IMR-90 (cell line): ENCODE measurements around the gene ZNF358. TPM values are rescaled to one million over a fixed set of nuclear protein-coding genes. Genes with fewer than 3 reads are reported as not detected.
A peak's percentile ranks its signal among the peaks of the same experiment; 100 is the strongest.

Experiments used
- ATAC-seq: fragments of 200-7000 bp; cut with Tn5 transposase; 2 replicates; pipeline ENCODE4 v1.9.1; 2020; ENCODE audit warnings: low read depth, mild to moderate bottlenecking, moderate library complexity
- BruUV-seq: library from RNA; stranded (reverse); fragments of 400-500 nt; replicated peaks from 2 replicates; lab custom pipeline; 2021; lab: Mats Ljungman, UMichigan
- CTCF ChIA-PET: fragments of 300-600 bp; formaldehyde crosslinking; extraction: SDS; loops from one replicate; lab custom pipeline; 2021; ENCODE audit warnings: antibody characterized with exemption; lab: Yijun Ruan, JAX
- POLR2A ChIA-PET: fragments of 300-600 bp; sonication (Branson Sonifier 250); formaldehyde crosslinking; loops from one replicate; lab custom pipeline; 2022; ENCODE audit warnings: antibody characterized with exemption; ENCODE audit not compliant: unreplicated experiment; lab: Charles Lee
- DNase-seq: peaks from one replicate; pipeline ENCODE4 v3.0.0; 2013
- H2AFZ ChIP-seq: replicated peaks from 2 replicates; pipeline ENCODE3; 2013; ENCODE audit warnings: low read length, mild to moderate bottlenecking; ENCODE audit not compliant: poor library complexity
- H2AK5ac ChIP-seq: 2 replicates; pipeline ENCODE4 v1.6.1; 2013; ENCODE audit warnings: low read depth, low read length, inconsistent platforms
- H2AK9ac ChIP-seq: replicated peaks from 2 replicates; pipeline ENCODE3; 2013; ENCODE audit warnings: mild to moderate bottlenecking, low read depth, low read length, moderate library complexity; ENCODE audit not compliant: poor library complexity
- H2BK120ac ChIP-seq: 2 replicates; pipeline ENCODE4 v1.6.1; 2013; ENCODE audit warnings: low read depth, low read length, inconsistent platforms
- H2BK15ac ChIP-seq: 3 replicates; pipeline ENCODE4 v1.6.1; 2013; ENCODE audit warnings: low read depth, low read length, inconsistent platforms
- H2BK20ac ChIP-seq: 2 replicates; pipeline ENCODE4 v1.6.1; 2013; ENCODE audit warnings: low read depth, mild to moderate bottlenecking, inconsistent platforms, low read length, moderate library complexity
- H2BK5ac ChIP-seq: 2 replicates; pipeline ENCODE4 v1.6.1; 2013; ENCODE audit warnings: mild to moderate bottlenecking, low read depth, low read length, inconsistent platforms; ENCODE audit not compliant: poor library complexity, severe bottlenecking
- H3K14ac ChIP-seq: replicated peaks from 2 replicates; pipeline ENCODE4 v1.6.1; 2013; ENCODE audit warnings: low read depth, low read length, inconsistent platforms
- H3K18ac ChIP-seq: 2 replicates; pipeline ENCODE4 v1.6.1; 2013; ENCODE audit warnings: low read depth, low read length, control low read depth
- H3K23ac ChIP-seq: 2 replicates; pipeline ENCODE4 v1.6.1; 2013; ENCODE audit warnings: low read depth, low read length, inconsistent platforms
- H3K27ac ChIP-seq: 2 replicates; pipeline ENCODE4 v1.5.1; 2013; ENCODE audit warnings: mild to moderate bottlenecking, control low read depth, low read length; ENCODE audit not compliant: insufficient read depth
- H3K27me3 ChIP-seq: 2 replicates; pipeline ENCODE4 v1.6.1; 2013; ENCODE audit warnings: low read length; ENCODE audit not compliant: control insufficient read depth, insufficient read depth
- H3K36me3 ChIP-seq: 2 replicates; pipeline ENCODE4 v1.6.1; 2013; ENCODE audit warnings: low read length, mixed read lengths; ENCODE audit not compliant: control insufficient read depth, insufficient read depth
- H3K4ac ChIP-seq: 2 replicates; pipeline ENCODE4 v1.6.1; 2013; ENCODE audit warnings: low read depth, low read length, inconsistent platforms
- H3K4me1 ChIP-seq: 2 replicates; pipeline ENCODE4 v1.6.1; 2013; ENCODE audit warnings: low read length, mixed read lengths; ENCODE audit not compliant: control insufficient read depth, insufficient read depth
- H3K4me2 ChIP-seq: 2 replicates; pipeline ENCODE4 v1.6.1; 2013; ENCODE audit warnings: low read depth, mild to moderate bottlenecking, control low read depth, low read length, moderate library complexity
- H3K4me3 ChIP-seq: 2 replicates; pipeline ENCODE4 v1.5.1; 2013; ENCODE audit warnings: low read depth, mild to moderate bottlenecking, control low read depth, low read length, moderate library complexity; ENCODE audit not compliant: insufficient read depth
- H3K56ac ChIP-seq: 2 replicates; pipeline ENCODE4 v1.6.1; 2013; ENCODE audit warnings: low read length, inconsistent platforms; ENCODE audit not compliant: insufficient read depth; ENCODE audit errors: extremely low read depth
- H3K79me1 ChIP-seq, 2 experiments: 2 replicates each; pipeline ENCODE4 v1.6.1; 2013; ENCODE audit warnings: low read length in 2 of 2, inconsistent platforms in 1 of 2, low read depth in 1 of 2
- H3K9ac ChIP-seq: 2 replicates; pipeline ENCODE4 v1.6.1; 2013; ENCODE audit warnings: low read depth, low read length, control low read depth
- H3K9me1 ChIP-seq: 2 replicates; pipeline ENCODE4 v1.6.1; 2013; ENCODE audit warnings: low read length, inconsistent platforms; ENCODE audit not compliant: insufficient read depth
- H3K9me3 ChIP-seq: 2 replicates; pipeline ENCODE4 v1.6.1; 2013; ENCODE audit warnings: low read length; ENCODE audit not compliant: control insufficient read depth, insufficient read depth
- H4K20me1 ChIP-seq: 2 replicates; pipeline ENCODE4 v1.6.1; 2013; ENCODE audit warnings: low read length, inconsistent platforms; ENCODE audit not compliant: insufficient read depth
- H4K5ac ChIP-seq: 2 replicates; pipeline ENCODE4 v1.6.1; 2013; ENCODE audit warnings: mild to moderate bottlenecking, low read depth, low read length, control low read depth
- H4K8ac ChIP-seq, 2 experiments: 2 replicates each; pipeline ENCODE4 v1.6.1; 2013; ENCODE audit warnings: low read depth in 2 of 2, low read length in 2 of 2, control low read depth in 1 of 2, inconsistent platforms in 1 of 2
- H4K91ac ChIP-seq: 2 replicates; pipeline ENCODE4 v1.6.1; 2013; ENCODE audit warnings: low read depth, low read length, inconsistent platforms; ENCODE audit not compliant: insufficient read depth
- BHLHE40 ChIP-seq: fragments of 150-350 bp; IDR thresholded peaks from 2 replicates; pipeline ENCODE4 v1.6.1; 2016; ENCODE audit warnings: mild to moderate bottlenecking, low read depth, low read length
- CEBPB ChIP-seq: IDR thresholded peaks from 2 replicates; pipeline ENCODE4 v1.6.1; 2012; ENCODE audit warnings: low read depth, low read length, improper control_type of control experiment
- CHD1 ChIP-seq: IDR thresholded peaks from 2 replicates; pipeline ENCODE4 v1.6.1; 2012; ENCODE audit warnings: low read depth, low read length, improper control_type of control experiment
- FOS ChIP-seq: fragments of 150-350 bp; IDR thresholded peaks from 2 replicates; pipeline ENCODE4 v1.6.1; 2016; ENCODE audit warnings: low read depth, low read length
- MAFK ChIP-seq: IDR thresholded peaks from 2 replicates; pipeline ENCODE4 v1.6.1; 2012; ENCODE audit warnings: low read depth, low read length, improper control_type of control experiment
- MAZ ChIP-seq: IDR thresholded peaks from 2 replicates; pipeline ENCODE4 v1.6.1; 2012; ENCODE audit warnings: low read depth, mild to moderate bottlenecking, low read length, improper control_type of control experiment, moderate library complexity, borderline replicate concordance
- MXI1 ChIP-seq: IDR thresholded peaks from 2 replicates; pipeline ENCODE4 v1.6.1; 2012; ENCODE audit warnings: low read depth, mild to moderate bottlenecking, low read length, moderate library complexity, borderline replicate concordance
- NFE2L2 ChIP-seq: fragments of 150-350 bp; IDR thresholded peaks from 2 replicates; pipeline ENCODE4 v1.6.1; 2016; ENCODE audit warnings: low read depth, mild to moderate bottlenecking, low read length
- POLR2A ChIP-seq: IDR thresholded peaks from 2 replicates; pipeline ENCODE4 v1.6.1; 2012; ENCODE audit warnings: mild to moderate bottlenecking, low read depth, low read length
- RAD21 ChIP-seq: IDR thresholded peaks from 2 replicates; pipeline ENCODE4 v1.6.1; 2012; ENCODE audit warnings: low read length, improper control_type of control experiment
- RCOR1 ChIP-seq: IDR thresholded peaks from 2 replicates; pipeline ENCODE4 v1.6.1; 2012; ENCODE audit warnings: mild to moderate bottlenecking, low read length, improper control_type of control experiment; ENCODE audit not compliant: insufficient replicate concordance
- RFX5 ChIP-seq: IDR thresholded peaks from 2 replicates; pipeline ENCODE4 v1.8.0; 2012; ENCODE audit warnings: low read depth, mild to moderate bottlenecking, low read length, moderate library complexity
- SMC3 ChIP-seq: fragments of 150-350 bp; IDR thresholded peaks from 2 replicates; pipeline ENCODE4 v1.6.1; 2016; ENCODE audit warnings: low read depth, mild to moderate bottlenecking, antibody characterized with exemption, low read length, moderate library complexity
- WGBS, 2 experiments: methylation state at CpG; one replicate each; pipeline versions ENCODE4 v1.1.5 to v1.1.7; 2013; ENCODE audit warnings: missing lambda C conversion rate in 2 of 2; ENCODE audit not compliant: insufficient read length in 1 of 2; ENCODE audit errors: extremely low coverage in 2 of 2; 5-methylcytosine and 5-hydroxymethylcytosine counted together
- dilution Hi-C: fragments of 300-500 bp; cut with HindIII; formaldehyde crosslinking; loops from one replicate; pipeline ENCODE4 v1.14.3; 2018; ENCODE audit warnings: low sequenced_read_pairs; ENCODE audit not compliant: unreplicated experiment
- in situ Hi-C: fragments of 300-500 bp; cut with MboI; formaldehyde crosslinking; loops from 3 replicates; pipeline ENCODE4 v1.14.3; 2019; ENCODE audit warnings: low sequenced_read_pairs, inconsistent platforms, mixed read lengths
- intact Hi-C: fragments of 100-400 bp; cut with micrococcal nuclease; formaldehyde crosslinking; loops from 2 replicates; pipeline ENCODE4 v1.10.0; 2022
- polyA plus RNA-seq, 3 experiments: library from polyadenylated mRNA; depleted of rRNA; stranded (reverse); fragments of >200 nt; gene quantifications; 2 replicates each; pipeline ENCODE4 v1.2.3, GENCODE V29; 2012; ENCODE audit warnings: low replicate concordance in 1 of 3
- total RNA-seq: library from RNA; depleted of rRNA; stranded (reverse); fragments of >200 nt; gene quantifications from 2 replicates; pipeline ENCODE4 v1.2.3, GENCODE V29; 2012
- TF ChIP-seq, protein P1 (sequence below): conservative IDR thresholded peaks from 2 replicates; pipeline ENCODE4 v1.5.1; 2012; ENCODE audit warnings: mild to moderate bottlenecking, low read depth, low read length, improper control_type of control experiment
- TF ChIP-seq, protein P2 (sequence below): fragments of 150-350 bp; IDR thresholded peaks from 2 replicates; pipeline ENCODE4 v1.6.1; 2016; ENCODE audit warnings: low read depth, mild to moderate bottlenecking, low read length, moderate library complexity, borderline replicate concordance
- TF ChIP-seq, protein P3 (sequence below): fragments of 150-350 bp; IDR thresholded peaks from 2 replicates; pipeline ENCODE4 v1.6.1; 2017; ENCODE audit warnings: mild to moderate bottlenecking, antibody characterized with exemption, low read length, low read depth

Gene ZNF358
- total and polyA plus RNA-seq, 2 of the 4 experiments (the other 2 are of a cell fraction) = 5.4 to 30.7 TPM

DNA sequence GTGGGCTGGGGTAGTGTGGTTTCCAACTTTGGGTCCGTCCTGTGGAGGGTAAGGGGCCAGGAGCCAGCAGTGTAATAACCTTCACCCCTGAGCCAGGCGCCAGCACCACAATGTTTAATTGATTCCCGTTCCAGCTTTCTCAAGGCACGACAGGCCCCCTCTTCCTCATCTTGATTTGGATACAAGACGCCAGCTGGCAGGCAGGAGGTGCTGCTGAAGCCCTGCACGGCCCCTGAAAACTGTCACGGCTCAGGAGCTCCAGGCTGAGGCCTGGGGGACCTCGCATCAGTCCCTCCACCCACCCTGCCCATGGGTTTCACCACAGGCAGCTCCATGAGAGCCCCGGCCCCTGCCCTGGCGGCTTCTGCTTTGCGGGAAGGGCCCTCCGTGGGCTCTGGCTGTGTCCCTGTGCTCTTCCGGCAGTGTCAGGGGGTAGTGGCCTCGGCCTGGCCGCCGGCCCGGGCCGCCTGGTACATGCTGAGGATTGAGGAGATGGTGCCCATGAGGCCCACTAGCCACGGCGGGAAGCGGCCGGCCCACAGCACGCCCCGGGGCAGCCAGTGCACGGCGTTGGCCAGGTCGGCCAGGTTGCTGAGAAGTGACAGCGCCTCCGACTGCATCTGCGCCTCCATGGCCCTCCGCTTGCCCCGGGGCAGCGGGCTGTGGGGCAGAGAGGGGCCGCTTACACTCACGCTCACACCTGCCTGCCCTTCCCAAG lies 39.0 kb upstream of the ZNF358 start:
- H2BK15ac ChIP-seq = no peak overlapping the region
- H3K27ac ChIP-seq = no peak overlapping the region
- no peaks in the 10 kb centered on the region; the same call in 1 of the 2 replicates for H3K9me3 ChIP-seq
- dilution Hi-C loops = no loop called here
- H2AFZ ChIP-seq = no peak overlapping the region
- H3K9ac ChIP-seq = no peak overlapping the region
- no peak overlapping the region for H3K23ac ChIP-seq
- no peaks in the 10 kb centered on the region for H3K79me1 ChIP-seq
- H2BK20ac ChIP-seq = no peak overlapping the region
- peaks cover 2% of the 10 kb centered on the region; the same call in 1 of the 2 replicates for H3K4me1 ChIP-seq
- H2AK5ac ChIP-seq = no peak overlapping the region
- H3K4me3 ChIP-seq = no peak overlapping the region
- peak overlapping the region; percentile 7 for H2AK9ac ChIP-seq
- H4K91ac ChIP-seq = no peak overlapping the region
- H3K18ac ChIP-seq = no peak overlapping the region
- DNase-seq = no peak
- H4K20me1 ChIP-seq = no peaks in the 10 kb centered on the region
- peaks cover 8% of the 10 kb centered on the region; the same call in 1 of the 2 replicates for H3K36me3 ChIP-seq
- H4K5ac ChIP-seq = no peak overlapping the region
- ChIA-PET POLR2A (no interaction called here), CTCF (no interaction called here)
- in situ Hi-C loops = no loop called here
- no peaks in the 10 kb centered on the region for H3K9me1 ChIP-seq
- TF ChIP-seq BHLHE40 = no peak
- TF ChIP-seq, protein P1, sequence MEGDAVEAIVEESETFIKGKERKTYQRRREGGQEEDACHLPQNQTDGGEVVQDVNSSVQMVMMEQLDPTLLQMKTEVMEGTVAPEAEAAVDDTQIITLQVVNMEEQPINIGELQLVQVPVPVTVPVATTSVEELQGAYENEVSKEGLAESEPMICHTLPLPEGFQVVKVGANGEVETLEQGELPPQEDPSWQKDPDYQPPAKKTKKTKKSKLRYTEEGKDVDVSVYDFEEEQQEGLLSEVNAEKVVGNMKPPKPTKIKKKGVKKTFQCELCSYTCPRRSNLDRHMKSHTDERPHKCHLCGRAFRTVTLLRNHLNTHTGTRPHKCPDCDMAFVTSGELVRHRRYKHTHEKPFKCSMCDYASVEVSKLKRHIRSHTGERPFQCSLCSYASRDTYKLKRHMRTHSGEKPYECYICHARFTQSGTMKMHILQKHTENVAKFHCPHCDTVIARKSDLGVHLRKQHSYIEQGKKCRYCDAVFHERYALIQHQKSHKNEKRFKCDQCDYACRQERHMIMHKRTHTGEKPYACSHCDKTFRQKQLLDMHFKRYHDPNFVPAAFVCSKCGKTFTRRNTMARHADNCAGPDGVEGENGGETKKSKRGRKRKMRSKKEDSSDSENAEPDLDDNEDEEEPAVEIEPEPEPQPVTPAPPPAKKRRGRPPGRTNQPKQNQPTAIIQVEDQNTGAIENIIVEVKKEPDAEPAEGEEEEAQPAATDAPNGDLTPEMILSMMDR = no peak
- TF ChIP-seq, protein P2, sequence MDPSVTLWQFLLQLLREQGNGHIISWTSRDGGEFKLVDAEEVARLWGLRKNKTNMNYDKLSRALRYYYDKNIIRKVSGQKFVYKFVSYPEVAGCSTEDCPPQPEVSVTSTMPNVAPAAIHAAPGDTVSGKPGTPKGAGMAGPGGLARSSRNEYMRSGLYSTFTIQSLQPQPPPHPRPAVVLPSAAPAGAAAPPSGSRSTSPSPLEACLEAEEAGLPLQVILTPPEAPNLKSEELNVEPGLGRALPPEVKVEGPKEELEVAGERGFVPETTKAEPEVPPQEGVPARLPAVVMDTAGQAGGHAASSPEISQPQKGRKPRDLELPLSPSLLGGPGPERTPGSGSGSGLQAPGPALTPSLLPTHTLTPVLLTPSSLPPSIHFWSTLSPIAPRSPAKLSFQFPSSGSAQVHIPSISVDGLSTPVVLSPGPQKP = no peak
- no peak for TF ChIP-seq FOS
- TF ChIP-seq CHD1 = no peak
- TF ChIP-seq RCOR1 = no peak
- TF ChIP-seq, protein P3, sequence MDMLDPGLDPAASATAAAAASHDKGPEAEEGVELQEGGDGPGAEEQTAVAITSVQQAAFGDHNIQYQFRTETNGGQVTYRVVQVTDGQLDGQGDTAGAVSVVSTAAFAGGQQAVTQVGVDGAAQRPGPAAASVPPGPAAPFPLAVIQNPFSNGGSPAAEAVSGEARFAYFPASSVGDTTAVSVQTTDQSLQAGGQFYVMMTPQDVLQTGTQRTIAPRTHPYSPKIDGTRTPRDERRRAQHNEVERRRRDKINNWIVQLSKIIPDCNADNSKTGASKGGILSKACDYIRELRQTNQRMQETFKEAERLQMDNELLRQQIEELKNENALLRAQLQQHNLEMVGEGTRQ = no peak
- no peak for TF ChIP-seq CEBPB
- no peak for TF ChIP-seq POLR2A
- no peak for TF ChIP-seq NFE2L2
- no peak for TF ChIP-seq MAFK
- TF ChIP-seq RAD21 = no peak
- TF ChIP-seq MAZ = no peak
- TF ChIP-seq MXI1 = no peak
- TF ChIP-seq RFX5 = no peak
- no peak for TF ChIP-seq SMC3
- intact Hi-C loops = no loop called here
- BruUV-seq = no TSS peak
- no peak overlapping the region for H4K8ac ChIP-seq
- no peak overlapping the region for H2BK120ac ChIP-seq
- 40% methylated on average over 1 of the region's 35 CpGs; no CpG with 5 or more reads in 1 of the 2 experiments for WGBS, 2 experiments
- H2BK5ac ChIP-seq = no peak overlapping the region
- ATAC-seq = no peak
- no peak overlapping the region for H3K14ac ChIP-seq
- no peak overlapping the region for H3K4me2 ChIP-seq
- no peaks in the 10 kb centered on the region for H3K27me3 ChIP-seq
- H3K4ac ChIP-seq = no peak overlapping the region
- no peak overlapping the region for H3K56ac ChIP-seq
